Activated gamma-delta T cell treated with Interleukin-2 at 50 U/mL for 16 hours (primary cell): ENCODE results near the gene ABHD16A.
A peak's percentile ranks its signal among the peaks of the same experiment; 100 is the strongest.

Source experiments
- DNase-seq: peaks from one replicate; pipeline ENCODE4 v3.0.0-alpha.2; 2020

ABHD16A gene

GRCh38 chr6:31702819-31703716 lies at the start of gene ABHD16A:
TSS of gene ABHD16A (minus strand) at chr6:31703324. CDS start at chr6:31703281, 43 bp downstream.
- peak; percentile 97 for DNase-seq

- DNase-seq = no peak
These were observed 49.7 kb upstream of the ABHD16A start for GRCh38 chr6:31752739-31753319.

- no peak for DNase-seq
These were observed 47.4 kb upstream of the ABHD16A start for GRCh38 chr6:31750411-31751022.

- no peak for DNase-seq
These were observed 46.3 kb upstream of the ABHD16A start for GRCh38 chr6:31749301-31750036.

GRCh38 chr6:31744422-31744821 lies 41.3 kb upstream of the ABHD16A start:
- DNase-seq = no peak

GRCh38 chr6:31742894-31743293 lies 39.8 kb upstream of the ABHD16A start:
- no peak for DNase-seq

- no peak for DNase-seq
These were observed 38.7 kb upstream of the ABHD16A start for GRCh38 chr6:31741815-31742214.

GRCh38 chr6:31740397-31741223 lies 37.5 kb upstream of the ABHD16A start:
- no peak for DNase-seq

GRCh38 chr6:31739639-31740396 lies 36.7 kb upstream of the ABHD16A start, which contains the start of gene MSH5:
TSS of gene MSH5 (plus strand) at chr6:31740005. CDS start at chr6:31740467, 462 bp downstream.
- peak; percentile 94 for DNase-seq

- peak; percentile 61 for DNase-seq
These were observed 35.2 kb upstream of the ABHD16A start for GRCh38 chr6:31737991-31738979.

GRCh38 chr6:31737315-31737990 lies 34.3 kb upstream of the ABHD16A start:
- no peak for DNase-seq

- DNase-seq = no peak
These were observed 33.7 kb upstream of the ABHD16A start for GRCh38 chr6:31736768-31737314.

- peak; percentile 56 for DNase-seq
These were observed 33.1 kb upstream of the ABHD16A start, which contains the start of gene CLIC1 for GRCh38 chr6:31736021-31736767. TSS of gene CLIC1 (minus strand) at chr6:31736530. CDS start at chr6:31736300, 230 bp downstream.

- peak; percentile 58 for DNase-seq
These were observed 31.8 kb upstream of the ABHD16A start for GRCh38 chr6:31734821-31735406.

GRCh38 chr6:31734247-31734820 lies 31.2 kb upstream of the ABHD16A start:
- no peak for DNase-seq

- DNase-seq = no peak
These were observed 30.6 kb upstream of the ABHD16A start for GRCh38 chr6:31733734-31734133.

- no peak for DNase-seq
These were observed 28.9 kb upstream of the ABHD16A start for GRCh38 chr6:31732029-31732428.
